ENCODE results near the gene BORCS8. TPM values are rescaled to one million over a fixed set of nuclear protein-coding genes. Genes with fewer than 3 reads are reported as not detected.
A peak's percentile ranks its signal among the peaks of the same experiment; 100 is the strongest.
"Not testable (repeated sequence)": the region's sequence is repeated elsewhere in the genome, so short reads cannot be mapped to it uniquely, and the experiment has no call there.

BORCS8 gene
- total RNA-seq, 1 experiment from 2014 or later = 17.0 TPM

GRCh38 chr19:19149435-19149834 lies 42.5 kb downstream of the BORCS8 start:
- DNase-seq (ENCODE audit: low read depth) = no peak

GRCh38 chr19:19148504-19148903 lies 43.4 kb downstream of the BORCS8 start:
- not testable (repeated sequence) for DNase-seq (ENCODE audit: low read depth)

DNA sequence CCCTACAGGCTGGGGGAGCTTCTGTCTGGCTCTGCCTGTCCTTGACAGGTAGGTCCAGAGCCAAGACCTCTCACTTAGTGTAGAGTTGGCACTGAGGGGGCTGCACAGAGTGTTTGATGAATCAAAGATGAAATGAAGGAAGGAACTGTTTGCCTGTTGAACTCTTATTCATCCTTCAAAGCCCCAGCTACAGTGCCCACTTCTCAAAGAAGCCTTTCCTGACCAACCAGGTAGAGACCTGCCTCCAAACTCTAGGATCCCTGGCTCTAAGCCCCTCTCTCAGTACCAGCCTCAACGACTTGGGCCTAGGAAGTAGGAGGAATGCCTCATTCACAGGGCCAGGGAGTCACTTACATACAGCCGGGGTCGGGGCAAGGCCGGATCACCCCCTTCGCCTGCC lies 44.6 kb downstream of the BORCS8 start:
- no peak for DNase-seq (ENCODE audit: low read depth)

DNA sequence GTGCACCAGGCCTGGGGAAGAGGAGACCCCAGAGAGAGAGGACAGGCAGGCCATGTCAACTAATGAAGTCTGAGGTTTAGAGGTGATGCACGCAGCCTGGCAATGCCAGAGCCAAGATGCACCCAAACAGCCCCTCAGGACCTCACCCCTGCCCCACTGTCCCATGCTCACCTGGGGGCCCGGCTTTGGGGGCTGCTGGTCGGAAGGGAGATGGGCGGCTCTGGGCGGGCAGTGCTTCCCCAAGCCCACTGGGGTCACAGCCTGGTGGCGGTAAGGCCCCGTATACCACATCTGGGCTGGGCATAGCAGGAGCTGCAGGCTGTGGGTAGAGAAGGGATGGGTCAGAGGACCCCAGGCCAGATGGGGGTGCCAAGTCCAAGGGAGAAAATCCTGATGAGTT lies 45.1 kb downstream of the BORCS8 start:
- no peak for DNase-seq (ENCODE audit: low read depth)

DNA sequence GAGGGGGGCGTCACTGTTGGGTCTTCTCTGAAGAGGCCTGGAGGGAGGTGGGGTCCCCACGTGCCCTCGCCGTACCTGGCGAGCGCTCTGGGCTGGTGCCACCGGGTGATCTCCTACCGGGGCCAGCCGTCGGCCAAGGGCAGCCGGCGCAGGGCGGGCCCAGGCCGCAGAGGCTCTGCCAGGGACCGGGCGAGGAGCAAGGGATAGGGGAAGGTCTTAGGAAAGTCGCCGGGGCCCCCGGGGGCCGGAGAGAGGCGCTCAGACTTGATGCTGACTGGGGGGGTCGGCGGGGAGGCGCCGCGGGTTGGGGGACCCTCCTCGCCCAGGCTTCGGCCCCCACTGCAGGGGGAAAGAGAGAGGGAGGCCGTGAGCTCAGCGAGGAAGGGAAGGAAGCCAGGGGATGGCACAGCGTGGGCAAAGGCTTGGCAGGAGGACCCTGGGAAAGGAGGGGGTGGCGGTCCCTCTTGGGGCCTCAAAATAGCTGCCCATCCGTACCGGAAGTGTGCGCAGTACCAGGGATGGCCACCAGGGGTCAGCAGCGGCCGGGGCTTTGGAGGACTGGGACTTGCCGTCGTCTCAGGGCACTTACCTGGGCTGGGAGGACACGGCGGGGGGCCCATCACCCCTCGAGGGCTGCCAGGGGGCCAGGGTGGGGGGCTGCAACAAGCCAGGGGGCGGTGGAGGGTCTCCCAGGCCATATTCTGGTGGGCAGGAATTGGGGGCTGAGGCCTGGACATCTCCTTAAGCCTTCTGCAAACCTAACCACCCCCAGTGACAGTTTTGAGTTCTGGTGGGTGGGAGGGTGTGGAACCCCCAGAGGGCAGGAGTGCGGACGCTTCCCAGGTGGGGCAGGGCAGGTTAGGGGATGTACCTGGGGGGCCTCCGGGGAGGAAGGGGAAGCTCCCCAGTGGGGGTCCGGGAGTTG lies 46.0 kb downstream of the BORCS8 start:
- peak; percentile 53 for DNase-seq (ENCODE audit: low read depth)

GRCh38 chr19:19145281-19145680 lies 46.7 kb downstream of the BORCS8 start:
- no peak for DNase-seq (ENCODE audit: low read depth)

- no peak for DNase-seq (ENCODE audit: low read depth)
Measured at GRCh38 chr19:19142347-19142746, 49.6 kb downstream of the BORCS8 start.

DNA sequence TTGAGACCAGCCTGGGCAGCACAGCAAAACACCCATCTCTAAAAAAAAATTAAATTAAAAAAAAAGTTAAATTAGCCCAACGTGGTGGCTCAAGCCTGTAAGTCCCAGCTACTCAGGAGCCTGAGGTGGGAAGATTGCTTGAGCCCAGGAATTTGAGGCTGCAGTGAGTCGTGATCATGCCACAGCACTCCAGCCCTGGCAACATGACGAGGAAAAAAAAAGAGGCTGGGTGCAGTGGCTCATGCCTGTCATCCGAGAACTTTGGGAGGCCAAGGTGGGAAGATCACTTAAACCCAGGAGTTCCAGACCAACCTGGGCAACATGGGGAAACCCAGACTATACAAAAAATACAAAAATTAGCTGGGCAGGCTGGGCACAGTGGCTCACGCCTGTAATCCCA lies 51.5 kb downstream of the BORCS8 start:
- DNase-seq (ENCODE audit: low read depth) = peak; percentile 15

- no peak for DNase-seq (ENCODE audit: low read depth)
Measured at GRCh38 chr19:19139876-19140229, 52.1 kb downstream of the BORCS8 start.

DNA sequence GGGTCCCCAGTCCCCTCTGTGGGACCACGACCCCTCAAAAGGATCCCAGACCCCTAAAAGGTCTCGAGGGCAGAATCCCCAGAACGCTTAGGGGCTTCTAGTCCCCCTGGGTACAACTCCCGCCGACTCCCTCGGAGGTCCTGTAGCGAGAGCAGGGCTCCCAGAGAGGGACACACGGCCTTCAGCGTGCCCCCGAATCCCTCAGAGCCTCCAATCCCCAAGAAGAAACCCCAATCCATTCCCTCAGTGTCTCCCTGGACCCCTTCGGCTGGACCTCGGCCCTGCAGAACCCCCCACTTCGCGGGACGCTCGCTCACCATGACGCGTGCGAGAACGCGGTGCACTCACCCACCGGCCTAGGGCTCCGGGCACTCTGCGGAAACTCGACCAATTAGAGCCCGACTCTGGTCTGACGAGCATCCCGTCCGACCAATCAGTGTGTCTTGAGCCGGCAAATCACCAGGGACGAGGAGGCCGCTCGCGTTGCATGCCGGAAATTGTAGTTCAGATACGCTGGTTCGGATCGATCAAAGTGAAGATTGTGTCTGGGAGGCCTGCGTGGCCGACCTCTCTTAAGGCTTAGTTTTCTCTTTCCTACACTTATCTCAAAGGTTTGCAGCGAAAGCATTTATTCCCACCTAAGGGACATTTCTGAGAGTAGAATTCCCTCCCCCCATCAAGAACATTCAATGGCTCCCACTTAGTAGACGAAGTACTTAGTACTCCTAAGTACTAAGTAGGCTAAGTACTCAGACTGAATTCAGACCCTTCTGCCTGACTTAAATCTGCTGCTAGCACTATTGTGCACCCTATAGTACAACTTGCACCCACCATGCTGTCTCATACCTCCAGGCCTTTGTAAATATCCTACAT lies 53.6 kb downstream of the BORCS8 start, which contains the start of gene TMEM161A:
Gene TMEM161A (minus strand): TSS at position 370 of the 873 bp plus-strand sequence. CDS start 50 bp downstream, at position 320.
- DNase-seq (ENCODE audit: low read depth) = peak; percentile 98

GRCh38 chr19:19137556-19138108 lies 54.3 kb downstream of the BORCS8 start:
- DNase-seq (ENCODE audit: low read depth) = no peak

GRCh38 chr19:19135713-19136112 lies 56.2 kb downstream of the BORCS8 start:
- DNase-seq (ENCODE audit: low read depth) = not testable (repeated sequence)

- no peak for DNase-seq (ENCODE audit: low read depth)
Measured at GRCh38 chr19:19134687-19135158, 57.2 kb downstream of the BORCS8 start.

DNA sequence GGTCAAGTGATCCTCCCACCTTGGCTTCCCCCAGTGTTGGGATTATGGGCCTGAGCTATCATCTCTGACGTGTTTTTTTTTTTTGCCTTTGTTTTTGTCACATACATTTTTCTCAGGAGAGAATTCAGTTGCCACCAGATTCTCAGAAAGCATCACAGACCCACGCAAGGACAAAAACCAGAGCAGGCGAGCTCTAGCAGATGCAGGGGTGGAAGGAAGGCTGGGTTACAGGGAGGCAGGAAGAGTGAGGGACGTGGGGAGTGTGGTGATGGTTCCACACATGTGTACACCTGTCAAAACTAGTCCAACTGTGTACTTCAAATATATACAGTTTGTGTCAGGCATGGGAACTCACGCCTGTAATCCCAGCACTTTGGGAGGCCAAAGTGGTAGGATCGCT lies 58.0 kb downstream of the BORCS8 start:
- no peak for DNase-seq (ENCODE audit: low read depth)

- DNase-seq (ENCODE audit: low read depth) = no peak
Measured at GRCh38 chr19:19132912-19133311, 59.0 kb downstream of the BORCS8 start.

- DNase-seq (ENCODE audit: low read depth) = no peak
Measured at GRCh38 chr19:19131989-19132388, 60.0 kb downstream of the BORCS8 start.

Other genes with a start within 250 kb of the BORCS8 start
- gene SUGP2, start 158.6 kb downstream of the BORCS8 start, total RNA-seq (2014; rRNA removed; shearing (Covaris generic)) = 31.8 and 49.0 TPM in 2 replicates
- gene ARMC6, start 158.5 kb downstream of the BORCS8 start, total RNA-seq (2014; rRNA removed; shearing (Covaris generic)) = 38.2 and 40.3 TPM in 2 replicates
- 8.4 and 10.3 TPM in 2 replicates for gene SLC25A42, start 128.2 kb downstream of the BORCS8 start, total RNA-seq (2014; rRNA removed; shearing (Covaris generic))
- gene TMEM161A, start 53.7 kb downstream of the BORCS8 start, total RNA-seq (2014; rRNA removed; shearing (Covaris generic)) = 27.4 and 33.0 TPM in 2 replicates
- 0.25 and 0.94 TPM in 2 replicates for gene MEF2B, start 21.9 kb downstream of the BORCS8 start, total RNA-seq (2014; rRNA removed; shearing (Covaris generic))
- gene RFXANK, start 106 bp upstream of the BORCS8 start, total RNA-seq (2014; rRNA removed; shearing (Covaris generic)) = 110 and 115 TPM in 2 replicates
- gene NR2C2AP, start 11.3 kb upstream of the BORCS8 start, total RNA-seq (2014; rRNA removed; shearing (Covaris generic)) = 22.6 and 29.4 TPM in 2 replicates
- not detected in 2 replicates for gene NCAN, start 19.8 kb upstream of the BORCS8 start, total RNA-seq (2014; rRNA removed; shearing (Covaris generic))
- gene TM6SF2, start 81.1 kb upstream of the BORCS8 start, total RNA-seq (2014; rRNA removed; shearing (Covaris generic)) = not detected in 2 replicates
- 22.3 and 23.4 TPM in 2 replicates for gene SUGP1, start 128.4 kb upstream of the BORCS8 start, total RNA-seq (2014; rRNA removed; shearing (Covaris generic))
- 30.2 and 31.1 TPM in 2 replicates for gene MAU2, start 128.7 kb upstream of the BORCS8 start, total RNA-seq (2014; rRNA removed; shearing (Covaris generic))
- gene GATAD2A, start 213.5 kb upstream of the BORCS8 start, total RNA-seq (2014; rRNA removed; shearing (Covaris generic)) = 18.3 and 48.7 TPM in 2 replicates

Data from M059J (cell line).